ENCODE data around the gene SRRM2.
A peak's percentile ranks its signal among the peaks of the same experiment; 100 is the strongest.

SRRM2 gene

GRCh38 chr16:2752035-2752849 is at the start of gene SRRM2:
Gene SRRM2 (plus strand): TSS chr16:2752638. CDS start chr16:2756365, 3,727 bp downstream.
- DNase-seq = peak; percentile 78

GRCh38 chr16:2702871-2703745 is 49.3 kb upstream of the SRRM2 start:
- DNase-seq = no peak

- no peak for DNase-seq
Observed at GRCh38 chr16:2704166-2704982, 48.1 kb upstream of the SRRM2 start.

- DNase-seq = no peak
Observed at GRCh38 chr16:2704983-2705275, 47.5 kb upstream of the SRRM2 start.

- no peak for DNase-seq
Observed at GRCh38 chr16:2705351-2705750, 47.1 kb upstream of the SRRM2 start.

GRCh38 chr16:2706085-2706484 is 46.4 kb upstream of the SRRM2 start:
- DNase-seq = no peak

GRCh38 chr16:2706611-2707311 is 45.7 kb upstream of the SRRM2 start:
- DNase-seq = no peak

GRCh38 chr16:2707368-2708289 is 44.8 kb upstream of the SRRM2 start:
- no peak for DNase-seq

- no peak for DNase-seq
Observed at GRCh38 chr16:2708290-2708639, 44.2 kb upstream of the SRRM2 start.

GRCh38 chr16:2708955-2709587 is 43.4 kb upstream of the SRRM2 start:
- no peak for DNase-seq

- DNase-seq = no peak
Observed at GRCh38 chr16:2709588-2709984, 42.9 kb upstream of the SRRM2 start.

- no peak for DNase-seq
Observed at GRCh38 chr16:2710021-2710710, 42.3 kb upstream of the SRRM2 start.

GRCh38 chr16:2710711-2711231 is 41.7 kb upstream of the SRRM2 start:
- no peak for DNase-seq

- DNase-seq = no peak
Observed at GRCh38 chr16:2711370-2712062, 40.9 kb upstream of the SRRM2 start.

GRCh38 chr16:2712063-2712441 is 40.4 kb upstream of the SRRM2 start:
- DNase-seq = no peak

GRCh38 chr16:2712546-2712945 is 39.9 kb upstream of the SRRM2 start:
- DNase-seq = no peak

- no peak for DNase-seq
Observed at GRCh38 chr16:2713523-2713922, 38.9 kb upstream of the SRRM2 start.

- DNase-seq = no peak
Observed at GRCh38 chr16:2713985-2714774, 38.3 kb upstream of the SRRM2 start.

GRCh38 chr16:2715064-2715463 is 37.4 kb upstream of the SRRM2 start:
- no peak for DNase-seq

All from NCI-H2107 (cell line).